Activated CD4-positive, alpha-beta T cell treated with anti-CD3 and anti-CD28 coated beads, Interleukin-2, amount 10 ng/mL, durations not matched to agents 7 days and 5 days (primary cell): ENCODE measurements around the gene XRN1. TPM values are rescaled to one million over a fixed set of nuclear protein-coding genes. Genes with fewer than 3 reads are reported as not detected.
A peak's percentile ranks its signal among the peaks of the same experiment; 100 is the strongest.
"Not testable (repeated sequence)": the region's sequence is repeated elsewhere in the genome, so short reads cannot be mapped to it uniquely, and the experiment has no call there.

Source experiments
- CTCF ChIA-PET: fragments of 350-600 bp; sonication (Branson Sonifier 250); formaldehyde crosslinking; loops from one replicate; lab custom pipeline; 2021; ENCODE audit warnings: antibody characterized with exemption; lab: Charles Lee
- POLR2A ChIA-PET: fragments of 350-600 bp; sonication (Branson Sonifier 250); formaldehyde crosslinking; loops from one replicate; lab custom pipeline; 2021; ENCODE audit warnings: antibody characterized with exemption; lab: Charles Lee
- DNase-seq: peaks from one replicate; pipeline ENCODE4 v3.0.0-alpha.2; 2020
- H3K27ac Mint-ChIP-seq: one replicate; pipeline ENCODE4 v1.8.0; 2021; ENCODE audit warnings: mild to moderate bottlenecking, moderate library complexity, mixed read lengths
- H3K27me3 Mint-ChIP-seq: one replicate; pipeline ENCODE4 v1.8.0; 2021; ENCODE audit warnings: mixed read lengths
- H3K36me3 Mint-ChIP-seq: one replicate; pipeline ENCODE4 v1.8.0; 2021; ENCODE audit warnings: low read depth, mixed read lengths
- H3K4me1 Mint-ChIP-seq: one replicate; pipeline ENCODE4 v1.8.0; 2021; ENCODE audit warnings: mixed read lengths
- H3K4me3 Mint-ChIP-seq: one replicate; pipeline ENCODE4 v1.8.0; 2021; ENCODE audit warnings: mild to moderate bottlenecking, moderate library complexity, mixed read lengths
- H3K9me3 Mint-ChIP-seq: one replicate; pipeline ENCODE4 v1.8.0; 2021; ENCODE audit warnings: mixed read lengths
- total RNA-seq, 2 experiments: library from RNA; stranded (reverse); gene quantifications; one replicate each; pipeline ENCODE4 v1.2.3, GENCODE V29; 2021

The XRN1 gene
- total RNA-seq, 2 experiments from 2014 or later = 77.8 to 109 TPM

GRCh38 chr3:142302847-142303246, 145.0 kb downstream of the XRN1 start:
- H3K36me3 Mint-ChIP-seq = peaks cover 62% of the 10 kb centered on the region
- DNase-seq, H3K27ac Mint-ChIP-seq, H3K4me3 Mint-ChIP-seq, CTCF ChIA-PET, H3K4me1 Mint-ChIP-seq, POLR2A ChIA-PET, H3K27me3 Mint-ChIP-seq: not testable (repeated sequence)
- H3K9me3 Mint-ChIP-seq = peaks cover 35% of the 10 kb centered on the region

GRCh38 chr3:142298626-142299025, 149.2 kb downstream of the XRN1 start:
- H3K36me3 Mint-ChIP-seq = peaks cover 33% of the 10 kb centered on the region
- no peak overlapping the region for H3K4me3 Mint-ChIP-seq
- no peak for DNase-seq
- no peak overlapping the region for H3K27ac Mint-ChIP-seq
- H3K9me3 Mint-ChIP-seq = peaks cover 18% of the 10 kb centered on the region
- H3K4me1 Mint-ChIP-seq = no peaks in the 10 kb centered on the region
- CTCF ChIA-PET = interaction anchor here (0.6 kb wide), 2 partner anchors 318 to 683 kb away, joined by 3 to 4 read pairs; no protein-coding TSS in a partner anchor
- POLR2A ChIA-PET = no interaction called here
- no peaks in the 10 kb centered on the region for H3K27me3 Mint-ChIP-seq

GRCh38 chr3:142296507-142296906, 151.3 kb downstream of the XRN1 start:
- Mint-ChIP-seq H3K4me3 (no peak overlapping the region), H3K27me3 (no peaks in the 10 kb centered on the region), H3K27ac (no peak overlapping the region), H3K9me3 (peaks cover 4% of the 10 kb centered on the region), H3K4me1 (no peaks in the 10 kb centered on the region), H3K36me3 (peaks cover 15% of the 10 kb centered on the region)
- DNase-seq = no peak
- POLR2A ChIA-PET = no interaction called here
- CTCF ChIA-PET = interaction anchor here (0.7 to 1.7 kb wide), 3 partner anchors 13 to 17 kb away, joined by 3 read pairs; no protein-coding TSS in a partner anchor

- Mint-ChIP-seq H3K4me3 (no peak overlapping the region), H3K4me1 (no peaks in the 10 kb centered on the region), H3K9me3 (peaks cover 21% of the 10 kb centered on the region), H3K27me3 (no peaks in the 10 kb centered on the region), H3K27ac (no peak overlapping the region), H3K36me3 (peaks cover 7% of the 10 kb centered on the region)
- ChIA-PET CTCF (no interaction called here), POLR2A (no interaction called here)
- DNase-seq = no peak
Observed at GRCh38 chr3:142287866-142288638, 159.8 kb downstream of the XRN1 start.

GRCh38 chr3:142285083-142285517, 162.7 kb downstream of the XRN1 start:
- ChIA-PET CTCF (no interaction called here), POLR2A (no interaction called here)
- Mint-ChIP-seq H3K9me3 (peaks cover 21% of the 10 kb centered on the region), H3K27ac (no peak overlapping the region), H3K27me3 (no peaks in the 10 kb centered on the region), H3K4me3 (no peak overlapping the region), H3K4me1 (peaks cover 6% of the 10 kb centered on the region), H3K36me3 (peaks cover 7% of the 10 kb centered on the region)
- DNase-seq = no peak

- CTCF ChIA-PET = interaction anchor here (0.5 kb wide), 1 partner anchor 14 kb away, joined by 3 read pairs; no protein-coding TSS in a partner anchor
- peaks cover 10% of the 10 kb centered on the region for H3K4me1 Mint-ChIP-seq
- no peaks in the 10 kb centered on the region for H3K27me3 Mint-ChIP-seq
- POLR2A ChIA-PET = no interaction called here
- no peak overlapping the region for H3K27ac Mint-ChIP-seq
- DNase-seq = no peak
- no peak overlapping the region for H3K4me3 Mint-ChIP-seq
- H3K9me3 Mint-ChIP-seq = peaks cover 5% of the 10 kb centered on the region
- H3K36me3 Mint-ChIP-seq = no peaks in the 10 kb centered on the region
Observed at GRCh38 chr3:142282503-142282902, 165.3 kb downstream of the XRN1 start.

GRCh38 chr3:142281474-142281873, 166.4 kb downstream of the XRN1 start:
- H3K36me3 Mint-ChIP-seq = no peaks in the 10 kb centered on the region
- no peak for DNase-seq
- CTCF ChIA-PET = no interaction called here
- POLR2A ChIA-PET = interaction anchor here (0.7 kb wide), 1 partner anchor 44 kb away, joined by 3 read pairs; no protein-coding TSS in a partner anchor
- H3K9me3 Mint-ChIP-seq = no peaks in the 10 kb centered on the region
- no peak overlapping the region for H3K4me3 Mint-ChIP-seq
- no peaks in the 10 kb centered on the region for H3K27me3 Mint-ChIP-seq
- peaks cover 10% of the 10 kb centered on the region for H3K4me1 Mint-ChIP-seq
- H3K27ac Mint-ChIP-seq = no peak overlapping the region

- POLR2A ChIA-PET = no interaction called here
- Mint-ChIP-seq H3K9me3 (no peaks in the 10 kb centered on the region), H3K36me3 (no peaks in the 10 kb centered on the region), H3K27me3 (peaks cover 1% of the 10 kb centered on the region), H3K27ac (no peak overlapping the region), H3K4me3 (no peak overlapping the region), H3K4me1 (peaks cover 21% of the 10 kb centered on the region)
- CTCF ChIA-PET = interaction anchor here (0.6 to 1.9 kb wide), 15 partner anchors 10 to 542 kb away, joined by 3 to 8 read pairs (median 3); partner anchors contain the start of gene RNF7
- DNase-seq = peak; percentile 64
Observed at GRCh38 chr3:142279965-142280590, 167.8 kb downstream of the XRN1 start.

GRCh38 chr3:142278451-142278850, 169.4 kb downstream of the XRN1 start:
- H3K27me3 Mint-ChIP-seq = peaks cover 1% of the 10 kb centered on the region
- H3K9me3 Mint-ChIP-seq = no peaks in the 10 kb centered on the region
- no peak overlapping the region for H3K4me3 Mint-ChIP-seq
- CTCF ChIA-PET = interaction anchor here (1.4 kb wide), 1 partner anchor 540 kb away, joined by 3 read pairs; the partner anchor contains the start of gene RNF7
- no peak for DNase-seq
- no peak overlapping the region for H3K27ac Mint-ChIP-seq
- no peaks in the 10 kb centered on the region for H3K36me3 Mint-ChIP-seq
- H3K4me1 Mint-ChIP-seq = peaks cover 22% of the 10 kb centered on the region
- POLR2A ChIA-PET = no interaction called here

- no peak overlapping the region for H3K4me3 Mint-ChIP-seq
- POLR2A ChIA-PET = no interaction called here
- peaks cover 1% of the 10 kb centered on the region for H3K27me3 Mint-ChIP-seq
- H3K27ac Mint-ChIP-seq = no peak overlapping the region
- peaks cover 15% of the 10 kb centered on the region for H3K4me1 Mint-ChIP-seq
- CTCF ChIA-PET = no interaction called here
- DNase-seq = no peak
- no peaks in the 10 kb centered on the region for H3K36me3 Mint-ChIP-seq
- H3K9me3 Mint-ChIP-seq = peaks cover 3% of the 10 kb centered on the region
Observed at GRCh38 chr3:142276781-142277180, 171.1 kb downstream of the XRN1 start.

- H3K27me3 Mint-ChIP-seq = peaks cover 1% of the 10 kb centered on the region
- H3K27ac Mint-ChIP-seq = peak overlapping the region; percentile 27
- peaks cover 3% of the 10 kb centered on the region for H3K9me3 Mint-ChIP-seq
- ChIA-PET POLR2A (no interaction called here), CTCF (no interaction called here)
- peaks cover 20% of the 10 kb centered on the region for H3K4me1 Mint-ChIP-seq
- H3K4me3 Mint-ChIP-seq = no peak overlapping the region
- H3K36me3 Mint-ChIP-seq = no peaks in the 10 kb centered on the region
- no peak for DNase-seq
Observed at GRCh38 chr3:142275856-142276255, 172.0 kb downstream of the XRN1 start.

GRCh38 chr3:142274908-142275307, 172.9 kb downstream of the XRN1 start:
- Mint-ChIP-seq H3K9me3 (peaks cover 6% of the 10 kb centered on the region), H3K27ac (no peak overlapping the region), H3K27me3 (peaks cover 1% of the 10 kb centered on the region), H3K4me3 (no peak overlapping the region), H3K36me3 (peaks cover 3% of the 10 kb centered on the region), H3K4me1 (peaks cover 29% of the 10 kb centered on the region)
- no peak for DNase-seq
- POLR2A ChIA-PET = no interaction called here
- CTCF ChIA-PET = interaction anchor here (0.6 to 1.1 kb wide), 3 partner anchors 245 to 710 kb away, joined by 3 to 5 read pairs (median 3); no protein-coding TSS in a partner anchor

GRCh38 chr3:142273501-142273900, 174.3 kb downstream of the XRN1 start:
- CTCF ChIA-PET = interaction anchor here (0.7 kb wide), 1 partner anchor 28 kb away, joined by 3 read pairs; no protein-coding TSS in a partner anchor

More at GRCh38 chr3:142273501-142273900, 174.3 kb downstream of the XRN1 start:
- peaks cover 6% of the 10 kb centered on the region for H3K9me3 Mint-ChIP-seq
- no peak overlapping the region for H3K27ac Mint-ChIP-seq
- H3K27me3 Mint-ChIP-seq = peaks cover 1% of the 10 kb centered on the region
- no peak overlapping the region for H3K4me3 Mint-ChIP-seq
- POLR2A ChIA-PET = no interaction called here
- DNase-seq = no peak
- H3K36me3 Mint-ChIP-seq = peaks cover 3% of the 10 kb centered on the region
- peaks cover 32% of the 10 kb centered on the region for H3K4me1 Mint-ChIP-seq
